IMR-90 (cell line): Measurements from ENCODE around the gene SDHC. TPM values are rescaled to one million over a fixed set of nuclear protein-coding genes. Genes with fewer than 3 reads are reported as not detected.
A peak's percentile ranks its signal among the peaks of the same experiment; 100 is the strongest.

ENCODE experiments used
- ATAC-seq: fragments of 200-7000 bp; cut with Tn5 transposase; 2 replicates; pipeline ENCODE4 v1.9.1; 2020; ENCODE audit warnings: low read depth, mild to moderate bottlenecking, moderate library complexity
- BruUV-seq: library from RNA; stranded (reverse); fragments of 400-500 nt; replicated peaks from 2 replicates; lab custom pipeline; 2021; lab: Mats Ljungman, UMichigan
- CTCF ChIA-PET: fragments of 300-600 bp; formaldehyde crosslinking; extraction: SDS; loops from one replicate; lab custom pipeline; 2021; ENCODE audit warnings: antibody characterized with exemption; lab: Yijun Ruan, JAX
- POLR2A ChIA-PET: fragments of 300-600 bp; sonication (Branson Sonifier 250); formaldehyde crosslinking; loops from one replicate; lab custom pipeline; 2022; ENCODE audit warnings: antibody characterized with exemption; ENCODE audit not compliant: unreplicated experiment; lab: Charles Lee
- DNase-seq: peaks from one replicate; pipeline ENCODE4 v3.0.0; 2013
- H2AFZ ChIP-seq: replicated peaks from 2 replicates; pipeline ENCODE3; 2013; ENCODE audit warnings: low read length, mild to moderate bottlenecking; ENCODE audit not compliant: poor library complexity
- H2AK5ac ChIP-seq: 2 replicates; pipeline ENCODE4 v1.6.1; 2013; ENCODE audit warnings: low read depth, low read length, inconsistent platforms
- H2AK9ac ChIP-seq: replicated peaks from 2 replicates; pipeline ENCODE3; 2013; ENCODE audit warnings: mild to moderate bottlenecking, low read depth, low read length, moderate library complexity; ENCODE audit not compliant: poor library complexity
- H2BK120ac ChIP-seq: 2 replicates; pipeline ENCODE4 v1.6.1; 2013; ENCODE audit warnings: low read depth, low read length, inconsistent platforms
- H2BK15ac ChIP-seq: 3 replicates; pipeline ENCODE4 v1.6.1; 2013; ENCODE audit warnings: low read depth, low read length, inconsistent platforms
- H2BK20ac ChIP-seq: 2 replicates; pipeline ENCODE4 v1.6.1; 2013; ENCODE audit warnings: low read depth, mild to moderate bottlenecking, inconsistent platforms, low read length, moderate library complexity
- H2BK5ac ChIP-seq: 2 replicates; pipeline ENCODE4 v1.6.1; 2013; ENCODE audit warnings: mild to moderate bottlenecking, low read depth, low read length, inconsistent platforms; ENCODE audit not compliant: poor library complexity, severe bottlenecking
- H3K14ac ChIP-seq: replicated peaks from 2 replicates; pipeline ENCODE4 v1.6.1; 2013; ENCODE audit warnings: low read depth, low read length, inconsistent platforms
- H3K18ac ChIP-seq: 2 replicates; pipeline ENCODE4 v1.6.1; 2013; ENCODE audit warnings: low read depth, low read length, control low read depth
- H3K23ac ChIP-seq: 2 replicates; pipeline ENCODE4 v1.6.1; 2013; ENCODE audit warnings: low read depth, low read length, inconsistent platforms
- H3K27ac ChIP-seq: 2 replicates; pipeline ENCODE4 v1.5.1; 2013; ENCODE audit warnings: mild to moderate bottlenecking, control low read depth, low read length; ENCODE audit not compliant: insufficient read depth
- H3K27me3 ChIP-seq: 2 replicates; pipeline ENCODE4 v1.6.1; 2013; ENCODE audit warnings: low read length; ENCODE audit not compliant: control insufficient read depth, insufficient read depth
- H3K36me3 ChIP-seq: 2 replicates; pipeline ENCODE4 v1.6.1; 2013; ENCODE audit warnings: low read length, mixed read lengths; ENCODE audit not compliant: control insufficient read depth, insufficient read depth
- H3K4ac ChIP-seq: 2 replicates; pipeline ENCODE4 v1.6.1; 2013; ENCODE audit warnings: low read depth, low read length, inconsistent platforms
- H3K4me1 ChIP-seq: 2 replicates; pipeline ENCODE4 v1.6.1; 2013; ENCODE audit warnings: low read length, mixed read lengths; ENCODE audit not compliant: control insufficient read depth, insufficient read depth
- H3K4me2 ChIP-seq: 2 replicates; pipeline ENCODE4 v1.6.1; 2013; ENCODE audit warnings: low read depth, mild to moderate bottlenecking, control low read depth, low read length, moderate library complexity
- H3K4me3 ChIP-seq: 2 replicates; pipeline ENCODE4 v1.5.1; 2013; ENCODE audit warnings: low read depth, mild to moderate bottlenecking, control low read depth, low read length, moderate library complexity; ENCODE audit not compliant: insufficient read depth
- H3K56ac ChIP-seq: 2 replicates; pipeline ENCODE4 v1.6.1; 2013; ENCODE audit warnings: low read length, inconsistent platforms; ENCODE audit not compliant: insufficient read depth; ENCODE audit errors: extremely low read depth
- H3K79me1 ChIP-seq, 2 experiments: 2 replicates each; pipeline ENCODE4 v1.6.1; 2013; ENCODE audit warnings: low read length in 2 of 2, inconsistent platforms in 1 of 2, low read depth in 1 of 2
- H3K9ac ChIP-seq: 2 replicates; pipeline ENCODE4 v1.6.1; 2013; ENCODE audit warnings: low read depth, low read length, control low read depth
- H3K9me1 ChIP-seq: 2 replicates; pipeline ENCODE4 v1.6.1; 2013; ENCODE audit warnings: low read length, inconsistent platforms; ENCODE audit not compliant: insufficient read depth
- H3K9me3 ChIP-seq: 2 replicates; pipeline ENCODE4 v1.6.1; 2013; ENCODE audit warnings: low read length; ENCODE audit not compliant: control insufficient read depth, insufficient read depth
- H4K20me1 ChIP-seq: 2 replicates; pipeline ENCODE4 v1.6.1; 2013; ENCODE audit warnings: low read length, inconsistent platforms; ENCODE audit not compliant: insufficient read depth
- H4K5ac ChIP-seq: 2 replicates; pipeline ENCODE4 v1.6.1; 2013; ENCODE audit warnings: mild to moderate bottlenecking, low read depth, low read length, control low read depth
- H4K8ac ChIP-seq, 2 experiments: 2 replicates each; pipeline ENCODE4 v1.6.1; 2013; ENCODE audit warnings: low read depth in 2 of 2, low read length in 2 of 2, control low read depth in 1 of 2, inconsistent platforms in 1 of 2
- H4K91ac ChIP-seq: 2 replicates; pipeline ENCODE4 v1.6.1; 2013; ENCODE audit warnings: low read depth, low read length, inconsistent platforms; ENCODE audit not compliant: insufficient read depth
- FOS ChIP-seq: fragments of 150-350 bp; IDR thresholded peaks from 2 replicates; pipeline ENCODE4 v1.6.1; 2016; ENCODE audit warnings: low read depth, low read length
- MAFK ChIP-seq: IDR thresholded peaks from 2 replicates; pipeline ENCODE4 v1.6.1; 2012; ENCODE audit warnings: low read depth, low read length, improper control_type of control experiment
- NFE2L2 ChIP-seq: fragments of 150-350 bp; IDR thresholded peaks from 2 replicates; pipeline ENCODE4 v1.6.1; 2016; ENCODE audit warnings: low read depth, mild to moderate bottlenecking, low read length
- RAD21 ChIP-seq: IDR thresholded peaks from 2 replicates; pipeline ENCODE4 v1.6.1; 2012; ENCODE audit warnings: low read length, improper control_type of control experiment
- RFX5 ChIP-seq: IDR thresholded peaks from 2 replicates; pipeline ENCODE4 v1.8.0; 2012; ENCODE audit warnings: low read depth, mild to moderate bottlenecking, low read length, moderate library complexity
- WGBS, 2 experiments: methylation state at CpG; one replicate each; pipeline versions ENCODE4 v1.1.5 to v1.1.7; 2013; ENCODE audit warnings: missing lambda C conversion rate in 2 of 2; ENCODE audit not compliant: insufficient read length in 1 of 2; ENCODE audit errors: extremely low coverage in 2 of 2; 5-methylcytosine and 5-hydroxymethylcytosine counted together
- dilution Hi-C: fragments of 300-500 bp; cut with HindIII; formaldehyde crosslinking; loops from one replicate; pipeline ENCODE4 v1.14.3; 2018; ENCODE audit warnings: low sequenced_read_pairs; ENCODE audit not compliant: unreplicated experiment
- in situ Hi-C: fragments of 300-500 bp; cut with MboI; formaldehyde crosslinking; loops from 3 replicates; pipeline ENCODE4 v1.14.3; 2019; ENCODE audit warnings: low sequenced_read_pairs, inconsistent platforms, mixed read lengths
- intact Hi-C: fragments of 100-400 bp; cut with micrococcal nuclease; formaldehyde crosslinking; loops from 2 replicates; pipeline ENCODE4 v1.10.0; 2022
- polyA plus RNA-seq, 3 experiments: library from polyadenylated mRNA; depleted of rRNA; stranded (reverse); fragments of >200 nt; gene quantifications; 2 replicates each; pipeline ENCODE4 v1.2.3, GENCODE V29; 2012; ENCODE audit warnings: low replicate concordance in 1 of 3
- total RNA-seq: library from RNA; depleted of rRNA; stranded (reverse); fragments of >200 nt; gene quantifications from 2 replicates; pipeline ENCODE4 v1.2.3, GENCODE V29; 2012
- TF ChIP-seq, protein P1 (sequence below): conservative IDR thresholded peaks from 2 replicates; pipeline ENCODE4 v1.5.1; 2012; ENCODE audit warnings: mild to moderate bottlenecking, low read depth, low read length, improper control_type of control experiment
- TF ChIP-seq, protein P2 (sequence below): fragments of 150-350 bp; IDR thresholded peaks from 2 replicates; pipeline ENCODE4 v1.6.1; 2017; ENCODE audit warnings: mild to moderate bottlenecking, antibody characterized with exemption, low read length, low read depth

The SDHC gene
- total and polyA plus RNA-seq, 2 of the 4 experiments (the other 2 are of a cell fraction) = 158 to 235 TPM

DNA sequence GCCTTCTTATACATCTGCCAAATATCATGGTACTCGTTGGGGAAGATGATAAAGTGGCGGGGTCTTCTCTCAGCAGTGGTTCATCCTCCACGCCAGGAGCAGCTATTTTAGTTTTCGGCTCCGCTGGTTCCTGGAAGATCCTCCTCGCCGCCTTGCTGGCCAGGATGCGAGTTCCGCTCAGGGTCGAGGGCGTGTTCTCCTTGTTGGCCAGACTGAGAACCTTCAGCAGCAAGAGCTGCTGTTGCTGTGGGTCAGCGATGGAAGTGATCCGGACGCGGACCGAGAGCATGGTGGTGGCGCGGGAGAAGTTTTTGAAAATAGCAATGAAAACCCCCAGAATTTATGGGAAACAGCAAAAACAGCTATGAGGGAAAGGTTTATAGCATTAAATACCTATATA lies 64.9 kb downstream of the SDHC start:
- Histone ChIP-seq H2BK15ac (no peak overlapping the region), H2AFZ (peak overlapping the region; percentile 80), H3K14ac (no peak overlapping the region), H3K9me1 (no peaks in the 10 kb centered on the region), H3K36me3 (no peaks in the 10 kb centered on the region), H3K9me3 (no peaks in the 10 kb centered on the region), H2BK120ac (no peak overlapping the region), H3K56ac (no peak overlapping the region), H2BK20ac (no peak overlapping the region), H4K5ac (peak overlapping the region; percentile 72; the same call in 1 of the 2 replicates), H3K23ac (no peak overlapping the region), H3K79me1 (no peaks in the 10 kb centered on the region), H4K91ac (no peak overlapping the region), H3K4me2 (peak overlapping the region; percentile 74), H3K4me3 (peak overlapping the region; percentile 37), H3K18ac (no peak overlapping the region), H3K27ac (no peak overlapping the region), H3K4me1 (no peaks in the 10 kb centered on the region), H4K8ac (peak overlapping the region; percentile 57 to 69; a peak in 2 of 4 replicates), H2BK5ac (no peak overlapping the region), H2AK9ac (no peak overlapping the region), H4K20me1 (no peaks in the 10 kb centered on the region), H3K9ac (no peak overlapping the region), H3K27me3 (no peaks in the 10 kb centered on the region), H3K4ac (0 out of 2 replicates have a peak overlapping the region, but pooled peaks have one; percentile 28), H2AK5ac (no peak overlapping the region)
- BruUV-seq = no TSS peak
- ATAC-seq (peak; percentile 65), DNase-seq (peak; percentile 42)
- TF ChIP-seq NFE2L2 (no peak), MAFK (no peak), FOS (no peak), RAD21 (no peak), RFX5 (no peak)
- TF ChIP-seq, protein P1, sequence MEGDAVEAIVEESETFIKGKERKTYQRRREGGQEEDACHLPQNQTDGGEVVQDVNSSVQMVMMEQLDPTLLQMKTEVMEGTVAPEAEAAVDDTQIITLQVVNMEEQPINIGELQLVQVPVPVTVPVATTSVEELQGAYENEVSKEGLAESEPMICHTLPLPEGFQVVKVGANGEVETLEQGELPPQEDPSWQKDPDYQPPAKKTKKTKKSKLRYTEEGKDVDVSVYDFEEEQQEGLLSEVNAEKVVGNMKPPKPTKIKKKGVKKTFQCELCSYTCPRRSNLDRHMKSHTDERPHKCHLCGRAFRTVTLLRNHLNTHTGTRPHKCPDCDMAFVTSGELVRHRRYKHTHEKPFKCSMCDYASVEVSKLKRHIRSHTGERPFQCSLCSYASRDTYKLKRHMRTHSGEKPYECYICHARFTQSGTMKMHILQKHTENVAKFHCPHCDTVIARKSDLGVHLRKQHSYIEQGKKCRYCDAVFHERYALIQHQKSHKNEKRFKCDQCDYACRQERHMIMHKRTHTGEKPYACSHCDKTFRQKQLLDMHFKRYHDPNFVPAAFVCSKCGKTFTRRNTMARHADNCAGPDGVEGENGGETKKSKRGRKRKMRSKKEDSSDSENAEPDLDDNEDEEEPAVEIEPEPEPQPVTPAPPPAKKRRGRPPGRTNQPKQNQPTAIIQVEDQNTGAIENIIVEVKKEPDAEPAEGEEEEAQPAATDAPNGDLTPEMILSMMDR = no peak
- TF ChIP-seq, protein P2, sequence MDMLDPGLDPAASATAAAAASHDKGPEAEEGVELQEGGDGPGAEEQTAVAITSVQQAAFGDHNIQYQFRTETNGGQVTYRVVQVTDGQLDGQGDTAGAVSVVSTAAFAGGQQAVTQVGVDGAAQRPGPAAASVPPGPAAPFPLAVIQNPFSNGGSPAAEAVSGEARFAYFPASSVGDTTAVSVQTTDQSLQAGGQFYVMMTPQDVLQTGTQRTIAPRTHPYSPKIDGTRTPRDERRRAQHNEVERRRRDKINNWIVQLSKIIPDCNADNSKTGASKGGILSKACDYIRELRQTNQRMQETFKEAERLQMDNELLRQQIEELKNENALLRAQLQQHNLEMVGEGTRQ = no peak
- intact Hi-C loops = no loop called here
- ChIA-PET CTCF (no interaction called here), POLR2A (no interaction called here)
- in situ Hi-C loops = no loop called here
- dilution Hi-C loops = no loop called here
- WGBS, 2 experiments = 48% methylated on average over 3 of the region's 18 CpGs; no CpG with 5 or more reads in 1 of the 2 experiments
